HUDEP-2 (cell line): ENCODE measurements around the gene ELF3.
A peak's percentile ranks its signal among the peaks of the same experiment; 100 is the strongest.
"Not testable (repeated sequence)": the region's sequence is repeated elsewhere in the genome, so short reads cannot be mapped to it uniquely, and the experiment has no call there.

ENCODE experiments used
- DNase-seq, 76 experiments: peaks; one replicate each; lab custom pipeline; 2025; ENCODE audit not compliant: unreplicated experiment in 76 of 76; lab: John Stamatoyannopoulos, UW

Gene ELF3

GRCh38 chr1:202010180-202011015, at the start of gene ELF3:
TSS of gene ELF3 (plus strand) at chr1:202010587. CDS start at chr1:202011137, 550 bp downstream.
- DNase-seq = peak in 1 of 76 experiments; percentile 10

GRCh38 chr1:201962382-201962781, 48.0 kb upstream of the ELF3 start:
- DNase-seq = not testable (repeated sequence)

- no peak for DNase-seq
Observed at GRCh38 chr1:201964261-201964660, 46.1 kb upstream of the ELF3 start.

GRCh38 chr1:201966171-201966570, 44.2 kb upstream of the ELF3 start:
- no peak for DNase-seq

GRCh38 chr1:201968202-201968925, 42.0 kb upstream of the ELF3 start:
- peak in 12 of 76 experiments; percentile 6 to 34 (median 14) for DNase-seq

GRCh38 chr1:201970334-201971159, 39.8 kb upstream of the ELF3 start:
- peak in 18 of 76 experiments; percentile 3 to 41 (median 13) for DNase-seq

GRCh38 chr1:201982082-201982622, 28.2 kb upstream of the ELF3 start:
- DNase-seq = peak in 25 of 76 experiments; percentile 6 to 69 (median 40)

- peak in 30 of 76 experiments; percentile 10 to 66 (median 36) for DNase-seq
Observed at GRCh38 chr1:201982623-201983379, 27.6 kb upstream of the ELF3 start, which contains the start of gene RNPEP. TSS of gene RNPEP (plus strand) at chr1:201982648. CDS start at chr1:201982667, 19 bp downstream.

- DNase-seq = peak in 1 of 76 experiments; percentile 55
Observed at GRCh38 chr1:201983380-201983805, 27.0 kb upstream of the ELF3 start.

GRCh38 chr1:201984446-201984845, 25.9 kb upstream of the ELF3 start:
- no peak for DNase-seq

- DNase-seq = no peak
Observed at GRCh38 chr1:201985355-201985754, 25.0 kb upstream of the ELF3 start.

- DNase-seq = no peak
Observed at GRCh38 chr1:201988601-201989000, 21.8 kb upstream of the ELF3 start.

GRCh38 chr1:201989354-201990128, 20.8 kb upstream of the ELF3 start:
- DNase-seq = no peak

- DNase-seq = peak in 6 of 76 experiments; percentile 6 to 26 (median 17)
Observed at GRCh38 chr1:201990427-201990826, 20.0 kb upstream of the ELF3 start.

GRCh38 chr1:201999625-202000238, 10.7 kb upstream of the ELF3 start:
- peak in 22 of 76 experiments; percentile 4 to 49 (median 21) for DNase-seq

GRCh38 chr1:202002507-202002906, 7.9 kb upstream of the ELF3 start:
- no peak for DNase-seq

- DNase-seq = no peak
Observed at GRCh38 chr1:202004711-202005110, 5.7 kb upstream of the ELF3 start.

GRCh38 chr1:202005958-202006357, 4.4 kb upstream of the ELF3 start:
- DNase-seq = peak in 8 of 76 experiments; percentile 7 to 30 (median 22)
